GM18505 (cell line): ENCODE data around the gene POLR2L.

Experiments
- ATAC-seq: cut with Tn5 transposase; IDR thresholded peaks from one replicate; pipeline ENCODE4 v1.9.1; 2021; ENCODE audit not compliant: unreplicated experiment
- POLR2A ChIP-seq: IDR thresholded peaks from 4 replicates; pipeline ENCODE4 v1.6.1; 2011; ENCODE audit warnings: borderline replicate concordance; ENCODE audit not compliant: insufficient read depth, insufficient read length; ENCODE audit errors: extremely low read depth

POLR2L gene

DNA sequence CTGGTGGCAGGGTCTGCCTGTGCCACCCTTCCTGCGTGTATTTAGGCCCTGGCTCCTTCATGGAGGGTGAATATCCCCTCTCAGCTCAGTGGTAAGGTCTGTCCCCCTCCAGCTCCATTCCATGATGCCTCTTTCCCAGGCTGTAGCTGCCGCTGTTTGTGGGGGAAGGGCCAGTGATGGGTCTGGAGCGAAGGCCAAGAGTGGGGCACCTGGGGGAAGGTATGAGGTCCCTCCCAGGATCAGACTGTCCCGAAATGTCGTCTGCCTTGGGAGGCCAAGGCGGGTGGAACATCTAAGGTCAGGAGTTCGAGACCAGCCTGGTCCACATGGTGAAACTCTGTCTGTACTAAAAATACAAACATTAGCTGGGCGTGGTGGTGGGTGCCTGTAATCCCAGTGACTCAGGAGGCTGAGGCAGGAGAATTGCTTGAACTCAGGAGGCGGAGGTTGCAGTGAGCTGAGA lies 8.4 kb downstream of the POLR2L start:
- no peak for ATAC-seq
- no peak for TF ChIP-seq POLR2A

DNA sequence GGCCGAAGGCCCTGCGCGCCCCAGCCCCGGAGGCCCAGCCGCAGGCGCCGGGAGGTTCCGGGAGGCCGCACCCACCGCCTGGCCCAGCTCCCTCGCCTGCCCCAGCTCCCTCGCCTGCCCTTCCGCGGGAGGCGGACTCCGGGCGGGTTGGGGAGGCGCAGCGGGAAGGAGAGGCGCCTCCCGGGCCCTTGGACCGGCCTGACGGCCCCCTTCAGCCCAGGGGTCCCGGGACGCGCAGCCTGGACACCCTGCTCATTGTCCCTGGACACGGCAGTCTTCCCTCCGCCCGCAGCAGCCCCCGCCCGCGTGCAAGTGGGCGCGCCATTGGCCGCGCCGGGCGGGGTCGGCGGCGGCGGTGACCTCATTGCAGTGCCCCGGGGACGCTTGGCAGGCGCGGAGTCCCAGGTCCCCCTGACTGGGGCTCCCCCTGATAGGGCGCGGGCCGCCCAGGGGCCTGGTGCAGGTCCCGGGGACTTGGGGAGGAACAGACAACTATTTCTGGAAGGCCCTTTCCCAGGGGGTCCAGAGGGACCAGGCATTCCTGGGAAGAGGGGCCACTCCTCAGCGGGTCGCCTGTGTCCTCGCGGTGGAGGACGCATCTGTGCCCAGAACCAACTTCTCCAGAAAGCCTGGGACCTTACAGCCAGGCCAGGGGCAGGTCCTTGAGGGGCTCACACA lies 9.1 kb downstream of the POLR2L start:
- no peak for TF ChIP-seq POLR2A
- ATAC-seq: no peak

DNA sequence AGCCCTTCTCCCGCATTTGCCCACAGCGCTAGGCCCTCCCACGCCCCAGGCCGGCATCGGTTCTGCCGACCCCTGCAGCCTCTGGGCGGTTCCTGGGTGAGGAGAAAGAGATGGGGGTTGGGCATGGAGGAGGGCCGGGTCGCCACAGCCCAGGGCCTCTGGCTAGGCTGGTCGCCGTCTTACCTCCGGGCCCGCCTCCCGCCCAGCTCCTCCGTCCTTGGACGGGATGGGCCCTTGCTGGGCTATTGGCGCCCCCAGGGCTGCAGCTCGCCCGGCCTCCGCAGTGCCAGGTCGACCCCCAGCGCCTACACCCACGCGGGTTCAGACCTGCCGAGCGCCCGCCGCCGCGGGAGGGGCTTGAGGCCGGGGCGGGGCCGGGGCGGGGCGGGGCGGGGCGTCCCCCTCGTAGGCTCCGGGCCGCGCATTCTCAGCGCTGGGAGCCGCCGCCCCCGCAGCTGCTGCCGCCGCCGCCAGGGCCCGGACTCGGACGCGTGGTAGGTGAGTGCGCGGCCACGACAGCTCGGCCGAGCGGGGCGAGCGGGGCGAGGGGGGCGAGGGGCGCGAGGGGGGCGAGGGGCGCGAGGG lies 9.7 kb downstream of the POLR2L start, which contains the start of gene CD151:
Gene CD151 (plus strand): TSS at position 424 of the 585 bp plus-strand sequence. CDS start 3,118 bp downstream, outside the sequence.
- no peak for ATAC-seq
- no peak for TF ChIP-seq POLR2A

DNA sequence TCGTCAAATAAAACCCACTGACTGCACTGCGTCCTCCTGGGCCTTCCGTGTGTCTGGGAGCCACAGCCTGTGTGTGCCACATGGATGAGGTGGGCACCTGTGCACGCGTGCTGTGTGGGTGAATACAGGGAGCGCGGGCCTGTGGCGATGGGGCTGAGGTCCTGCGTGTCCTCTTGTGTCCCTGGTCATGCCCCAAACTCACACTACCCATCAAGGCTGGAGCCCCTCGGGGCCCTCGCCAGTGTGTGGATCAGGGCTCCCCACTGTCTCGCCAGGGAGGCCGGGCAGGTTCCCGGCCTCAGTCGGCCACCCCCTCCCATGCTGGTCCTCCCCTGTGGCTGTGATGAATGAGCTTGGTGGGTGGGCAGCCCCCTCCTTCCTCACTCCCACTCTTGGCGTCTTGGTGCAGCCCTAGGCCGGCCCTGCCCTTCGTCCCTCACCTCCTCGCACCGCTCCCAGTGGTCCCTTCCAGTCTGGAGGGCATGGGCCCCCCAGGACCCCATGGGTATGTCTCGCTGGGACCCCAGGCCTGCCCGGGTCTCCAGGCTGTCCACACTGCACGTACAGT lies 10.3 kb downstream of the POLR2L start:
- no peak for TF ChIP-seq POLR2A
- no peak for ATAC-seq

GRCh38 chr11:831118-831864 lies 11.0 kb downstream of the POLR2L start:
- no peak for ATAC-seq
- TF ChIP-seq POLR2A: no peak

GRCh38 chr11:830295-831117 lies 11.8 kb downstream of the POLR2L start:
- ATAC-seq: no peak
- TF ChIP-seq POLR2A: no peak

- no peak for TF ChIP-seq POLR2A
- ATAC-seq: no peak
These were observed 12.5 kb downstream of the POLR2L start for GRCh38 chr11:829847-830294.

DNA sequence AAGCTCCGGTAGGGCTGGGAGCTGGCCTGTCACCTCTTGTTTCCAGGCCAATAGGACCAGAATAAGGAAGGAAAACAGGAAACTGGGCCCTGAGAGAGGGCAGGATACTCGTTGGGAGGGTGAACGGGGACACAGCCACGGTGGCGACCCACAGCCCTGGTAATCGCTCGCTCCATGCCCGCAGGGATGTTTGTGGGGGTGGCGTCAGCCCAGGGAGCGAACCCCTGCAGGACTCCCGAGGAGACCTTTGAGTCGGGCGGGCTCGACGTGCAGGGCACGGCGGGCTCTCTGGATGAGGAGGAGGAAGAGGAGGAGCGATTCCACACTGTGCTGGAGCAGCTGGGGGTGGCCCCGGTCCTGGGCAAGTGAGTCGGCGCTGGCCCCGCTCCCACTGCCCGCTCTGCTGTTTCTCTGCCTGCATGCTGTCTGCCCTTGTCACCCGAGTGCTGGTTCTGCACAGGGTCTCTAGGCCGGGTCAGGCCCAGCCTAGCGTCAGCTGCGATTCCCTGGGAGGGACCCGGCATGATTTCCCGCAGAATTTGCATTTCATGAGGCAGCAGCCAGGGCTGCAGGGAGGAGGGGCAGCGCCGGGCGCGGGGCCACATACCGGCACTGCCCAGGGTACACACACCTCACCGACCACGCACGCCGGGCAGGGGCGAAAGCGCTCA lies 13.0 kb downstream of the POLR2L start:
- TF ChIP-seq POLR2A: no peak
- ATAC-seq: no peak

GRCh38 chr11:828506-829175 lies 13.7 kb downstream of the POLR2L start:
- no peak for ATAC-seq

DNA sequence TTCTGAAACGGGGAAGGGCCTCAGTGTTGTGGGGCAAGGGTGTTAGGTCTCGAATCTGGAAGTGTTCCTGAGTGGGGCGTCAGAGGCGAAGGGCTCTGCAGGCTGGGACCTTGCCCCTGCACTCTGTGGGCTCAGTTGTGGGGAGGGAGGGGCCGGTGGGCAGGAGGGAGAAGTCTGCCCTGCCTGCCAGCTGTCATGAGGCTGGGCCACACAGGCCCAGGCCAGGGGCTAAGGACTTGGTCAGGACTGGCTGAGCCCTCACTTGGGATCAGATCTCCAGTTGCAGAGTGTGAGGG lies 14.5 kb downstream of the POLR2L start, which contains the start of gene CRACR2B:
Gene CRACR2B (plus strand): TSS at position 23 of the 296 bp plus-strand sequence. CDS start 689 bp downstream, outside the sequence.
- no peak for TF ChIP-seq POLR2A
- no peak for ATAC-seq

More at GRCh38 chr11:828506-829175, 13.7 kb downstream of the POLR2L start:
- TF ChIP-seq POLR2A: no peak

GRCh38 chr11:827146-827896 lies 15.0 kb downstream of the POLR2L start:
- ATAC-seq: no peak
- no peak for TF ChIP-seq POLR2A
